GM19467 (cell line): Measurements from ENCODE around the gene HSPA9.
"Not testable (repeated sequence)": the region's sequence is repeated elsewhere in the genome, so short reads cannot be mapped to it uniquely, and the experiment has no call there.

Experiments
- ATAC-seq: cut with Tn5 transposase; IDR thresholded peaks from one replicate; pipeline ENCODE4 v1.9.1; 2021; ENCODE audit warnings: mild to moderate bottlenecking, moderate library complexity; ENCODE audit not compliant: unreplicated experiment

The HSPA9 gene

GRCh38 chr5:138538943-138539627 is 36.1 kb downstream of the HSPA9 start:
- no peak for ATAC-seq

GRCh38 chr5:138536665-138537315 is 38.4 kb downstream of the HSPA9 start:
- ATAC-seq: no peak

- no peak for ATAC-seq
These were observed 39.0 kb downstream of the HSPA9 start for GRCh38 chr5:138536215-138536614.

GRCh38 chr5:138533973-138534941 is 40.9 kb downstream of the HSPA9 start:
- no peak for ATAC-seq

GRCh38 chr5:138529812-138530211 is 45.4 kb downstream of the HSPA9 start:
- no peak for ATAC-seq

GRCh38 chr5:138528744-138529469 is 46.3 kb downstream of the HSPA9 start:
- ATAC-seq: no peak

- ATAC-seq: no peak
These were observed 47.0 kb downstream of the HSPA9 start for GRCh38 chr5:138528208-138528607.

- no peak for ATAC-seq
These were observed 48.0 kb downstream of the HSPA9 start for GRCh38 chr5:138527170-138527569.

GRCh38 chr5:138523406-138523805 is 51.8 kb downstream of the HSPA9 start:
- ATAC-seq: no peak

- no peak for ATAC-seq
These were observed 54.2 kb downstream of the HSPA9 start for GRCh38 chr5:138520971-138521370.

- no peak for ATAC-seq
These were observed 57.8 kb downstream of the HSPA9 start for GRCh38 chr5:138517437-138517836.

- ATAC-seq: no peak
These were observed 59.5 kb downstream of the HSPA9 start for GRCh38 chr5:138515556-138516245.

- no peak for ATAC-seq
These were observed 61.2 kb downstream of the HSPA9 start for GRCh38 chr5:138514021-138514420.

- no peak for ATAC-seq
These were observed 66.2 kb downstream of the HSPA9 start for GRCh38 chr5:138508958-138509357.

GRCh38 chr5:138507485-138507884 is 67.7 kb downstream of the HSPA9 start:
- not testable (repeated sequence) for ATAC-seq

GRCh38 chr5:138506370-138507306 is 68.6 kb downstream of the HSPA9 start:
- ATAC-seq: no peak

- ATAC-seq: no peak
These were observed 70.4 kb downstream of the HSPA9 start for GRCh38 chr5:138504799-138505198.
